GM06990 (cell line): ENCODE measurements around the gene PNMA3.
"Not testable (repeated sequence)": the region's sequence is repeated elsewhere in the genome, so short reads cannot be mapped to it uniquely, and the experiment has no call there.

Experiments used
- DNase-seq: peaks from one replicate; pipeline ENCODE4 v3.0.0-alpha.2; 2011; ENCODE audit not compliant: insufficient read length; ENCODE audit errors: extremely low read depth
- H3K27me3 ChIP-seq: replicated peaks from 2 replicates; pipeline ENCODE4 v1.6.0; 2011; ENCODE audit warnings: low read length; ENCODE audit not compliant: control insufficient read depth, insufficient read depth
- H3K36me3 ChIP-seq: 2 replicates; pipeline ENCODE4 v1.5.1; 2011; ENCODE audit warnings: low read length; ENCODE audit not compliant: control insufficient read depth, insufficient read depth
- H3K4me3 ChIP-seq: replicated peaks from 2 replicates; pipeline ENCODE4 v1.5.1; 2011; ENCODE audit warnings: low read depth, mild to moderate bottlenecking, control low read depth, low read length
- TF ChIP-seq, protein P1 (sequence below): IDR thresholded peaks from 2 replicates; pipeline ENCODE4 v1.5.1; 2011; ENCODE audit warnings: low read length, control low read depth, mild to moderate bottlenecking, inconsistent platforms; ENCODE audit not compliant: insufficient read depth, poor library complexity, severe bottlenecking

Gene PNMA3, protein sequence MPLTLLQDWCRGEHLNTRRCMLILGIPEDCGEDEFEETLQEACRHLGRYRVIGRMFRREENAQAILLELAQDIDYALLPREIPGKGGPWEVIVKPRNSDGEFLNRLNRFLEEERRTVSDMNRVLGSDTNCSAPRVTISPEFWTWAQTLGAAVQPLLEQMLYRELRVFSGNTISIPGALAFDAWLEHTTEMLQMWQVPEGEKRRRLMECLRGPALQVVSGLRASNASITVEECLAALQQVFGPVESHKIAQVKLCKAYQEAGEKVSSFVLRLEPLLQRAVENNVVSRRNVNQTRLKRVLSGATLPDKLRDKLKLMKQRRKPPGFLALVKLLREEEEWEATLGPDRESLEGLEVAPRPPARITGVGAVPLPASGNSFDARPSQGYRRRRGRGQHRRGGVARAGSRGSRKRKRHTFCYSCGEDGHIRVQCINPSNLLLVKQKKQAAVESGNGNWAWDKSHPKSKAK

GRCh38 chrX:153055871-153056749 is at the start of gene PNMA3:
PNMA3 (plus strand) TSS chrX:153056470; CDS start chrX:153057056, 586 bp downstream.
- no peak within 1 kb of the TSS for H3K4me3 ChIP-seq
- H3K36me3 ChIP-seq = no peaks in the 10 kb centered on the region
- TF ChIP-seq, protein P1, sequence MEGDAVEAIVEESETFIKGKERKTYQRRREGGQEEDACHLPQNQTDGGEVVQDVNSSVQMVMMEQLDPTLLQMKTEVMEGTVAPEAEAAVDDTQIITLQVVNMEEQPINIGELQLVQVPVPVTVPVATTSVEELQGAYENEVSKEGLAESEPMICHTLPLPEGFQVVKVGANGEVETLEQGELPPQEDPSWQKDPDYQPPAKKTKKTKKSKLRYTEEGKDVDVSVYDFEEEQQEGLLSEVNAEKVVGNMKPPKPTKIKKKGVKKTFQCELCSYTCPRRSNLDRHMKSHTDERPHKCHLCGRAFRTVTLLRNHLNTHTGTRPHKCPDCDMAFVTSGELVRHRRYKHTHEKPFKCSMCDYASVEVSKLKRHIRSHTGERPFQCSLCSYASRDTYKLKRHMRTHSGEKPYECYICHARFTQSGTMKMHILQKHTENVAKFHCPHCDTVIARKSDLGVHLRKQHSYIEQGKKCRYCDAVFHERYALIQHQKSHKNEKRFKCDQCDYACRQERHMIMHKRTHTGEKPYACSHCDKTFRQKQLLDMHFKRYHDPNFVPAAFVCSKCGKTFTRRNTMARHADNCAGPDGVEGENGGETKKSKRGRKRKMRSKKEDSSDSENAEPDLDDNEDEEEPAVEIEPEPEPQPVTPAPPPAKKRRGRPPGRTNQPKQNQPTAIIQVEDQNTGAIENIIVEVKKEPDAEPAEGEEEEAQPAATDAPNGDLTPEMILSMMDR = no peak
- no peaks in the 10 kb centered on the region for H3K27me3 ChIP-seq
- no peak for DNase-seq

GRCh38 chrX:153017174-153017573 is 39.1 kb upstream of the PNMA3 start:
- not testable (repeated sequence) for H3K36me3 ChIP-seq, H3K27me3 ChIP-seq, H3K4me3 ChIP-seq, DNase-seq

DNA sequence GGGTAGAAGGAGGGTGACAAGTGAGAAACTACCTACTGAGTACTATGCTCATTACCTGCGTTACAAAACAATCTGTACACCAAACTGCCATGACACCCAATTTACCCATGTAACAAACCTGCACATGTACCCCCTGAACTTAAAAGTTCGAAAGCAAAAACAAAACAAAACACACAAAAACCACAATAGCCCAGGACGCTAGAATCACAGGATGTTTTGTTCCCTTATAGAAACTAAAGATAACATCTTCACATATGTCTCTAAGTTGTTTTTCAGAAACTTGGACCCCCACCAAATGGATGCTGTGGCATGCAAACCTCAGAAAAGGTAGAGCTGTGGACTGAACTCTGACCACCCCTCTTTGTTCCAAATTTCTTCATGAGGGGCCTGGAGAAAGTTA is 37.1 kb upstream of the PNMA3 start:
- Histone ChIP-seq H3K36me3 (no peaks in the 10 kb centered on the region), H3K27me3 (no peaks in the 10 kb centered on the region), H3K4me3 (no peak overlapping the region)
- no peak for DNase-seq
- TF ChIP-seq, protein P1 = no peak

- H3K36me3 ChIP-seq, DNase-seq, H3K4me3 ChIP-seq, H3K27me3 ChIP-seq: not testable (repeated sequence)
Measured at GRCh38 chrX:153026501-153026900, 29.8 kb upstream of the PNMA3 start.

DNA sequence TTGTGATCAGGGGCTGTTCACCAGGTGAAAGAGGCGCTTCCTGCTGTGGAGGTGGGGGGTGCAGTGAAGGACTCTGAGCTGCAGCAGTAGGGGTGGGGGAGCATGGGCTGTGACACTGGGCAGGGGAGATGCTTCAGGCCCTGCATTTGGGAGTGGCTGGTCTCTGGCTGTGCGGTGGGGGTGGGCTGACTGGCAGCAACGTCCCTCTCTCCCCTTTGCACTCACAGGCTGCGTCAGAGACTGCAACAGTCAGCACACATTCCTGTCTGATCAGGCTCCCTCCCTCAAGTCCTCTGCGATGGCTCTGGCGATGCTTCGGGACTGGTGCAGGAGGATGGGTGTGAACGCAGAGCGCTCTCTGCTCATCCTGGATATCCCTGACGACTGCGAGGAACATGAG is 27.8 kb upstream of the PNMA3 start:
- H3K27me3 ChIP-seq, DNase-seq, H3K36me3 ChIP-seq, H3K4me3 ChIP-seq: not testable (repeated sequence)

DNA sequence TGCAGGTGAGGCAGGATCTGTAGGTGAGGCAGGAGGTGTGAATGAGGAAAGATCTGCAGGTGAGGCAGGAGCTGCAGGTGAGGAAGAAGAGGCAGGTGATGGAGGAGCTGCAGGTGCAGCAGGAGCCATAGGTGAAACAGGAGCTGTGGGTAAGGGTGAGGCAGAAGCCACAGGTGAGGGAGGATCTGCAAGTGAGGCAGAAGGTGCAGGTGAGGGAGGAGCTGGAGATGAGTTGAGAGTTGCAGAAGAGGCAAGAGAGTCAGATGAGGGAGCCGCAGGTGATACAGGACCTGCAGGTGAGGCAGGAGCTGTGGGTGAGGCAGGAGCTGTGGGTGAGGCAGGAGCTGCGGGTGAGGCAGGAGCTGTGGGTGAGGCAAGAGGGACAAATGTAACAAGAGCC is 27.1 kb upstream of the PNMA3 start:
- H3K36me3 ChIP-seq = no peaks in the 10 kb centered on the region
- DNase-seq = no peak
- TF ChIP-seq, protein P1 = no peak
- no peaks in the 10 kb centered on the region for H3K27me3 ChIP-seq
- no peak overlapping the region for H3K4me3 ChIP-seq

DNA sequence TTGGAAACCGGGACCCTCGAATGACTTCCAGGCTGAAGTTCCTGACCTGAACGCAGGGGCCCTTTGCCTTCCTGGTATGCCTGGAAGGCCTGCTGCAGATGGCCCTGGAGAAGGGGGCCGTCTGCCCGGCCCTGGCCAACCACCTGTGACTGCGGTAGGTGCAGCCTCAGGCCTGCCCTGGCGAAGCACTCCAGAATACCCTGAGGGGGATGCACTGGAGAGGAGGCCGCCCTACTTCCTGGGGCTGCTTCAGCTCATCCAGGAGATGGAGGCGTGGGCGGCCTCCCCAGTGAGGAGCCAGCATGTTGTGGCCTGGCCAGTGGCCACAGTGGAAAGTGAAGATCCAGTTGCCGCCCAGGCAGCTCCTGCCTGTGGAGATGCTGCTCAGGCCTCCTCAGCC is 26.4 kb upstream of the PNMA3 start:
- no peaks in the 10 kb centered on the region for H3K27me3 ChIP-seq
- no peaks in the 10 kb centered on the region for H3K36me3 ChIP-seq
- H3K4me3 ChIP-seq = no peak overlapping the region
- TF ChIP-seq, protein P1 = no peak
- DNase-seq = no peak
